A549 (cell line): Measurements from ENCODE around the gene EFHD2. TPM values are rescaled to one million over a fixed set of nuclear protein-coding genes. Genes with fewer than 3 reads are reported as not detected.

ENCODE experiments used
- ATAC-seq, 2 experiments: fragments of 200-7000 bp in 1 of 2; fragments of >200 bp in 1 of 2; cut with Nextera tagmentation in 1 of 2; cut with Tn5 transposase in 1 of 2; 3 replicates each; pipeline versions ENCODE4 v1.8.0 to v1.9.1; 2018 to 2020; ENCODE audit warnings: mild to moderate bottlenecking in 1 of 2, moderate library complexity in 1 of 2
- CTCF ChIA-PET: fragments of 300-600 bp; sonication (Branson Sonifier 250); formaldehyde crosslinking; extraction: SDS; loops from one replicate; lab custom pipeline; 2021; ENCODE audit warnings: antibody characterized with exemption, inconsistent platforms; lab: Yijun Ruan, JAX
- POLR2A ChIA-PET: fragments of 350-600 bp; formaldehyde crosslinking; extraction: SDS; loops from one replicate; lab custom pipeline; 2021; ENCODE audit warnings: antibody characterized with exemption, inconsistent platforms; lab: Yijun Ruan, JAX
- DNase-seq, 2 experiments: peaks; one replicate each; pipeline versions ENCODE4 v3.0.0 to v3.0.0-alpha.2; 2011 to 2016; ENCODE audit warnings: low read depth in 1 of 2, low spot score in 1 of 2
- FAIRE-seq: peaks from 2 replicates; lab custom pipeline; 2011; peaks lifted over from hg19 to GRCh38; lab: Jason Lieb, UNC
- H3K27ac ChIP-seq, 2 experiments: fragments of >200 bp; sonication (Bioruptor Twin); formaldehyde crosslinking; 3 replicates each; pipeline ENCODE4 v1.5.1; 2016 to 2017
- H3K4me1 ChIP-seq: fragments of >200 bp; sonication (Bioruptor Twin); formaldehyde crosslinking; 3 replicates; pipeline ENCODE4 v1.6.1; 2016
- H3K4me2 ChIP-seq: fragments of >200 bp; sonication (Bioruptor Twin); formaldehyde crosslinking; 3 replicates; pipeline ENCODE4 v1.6.1; 2016
- H3K4me3 ChIP-seq: fragments of >200 bp; sonication (Bioruptor Twin); formaldehyde crosslinking; 3 replicates; pipeline ENCODE4 v1.5.1; 2016
- H3K9me3 ChIP-seq: fragments of >200 bp; sonication (Bioruptor Twin); formaldehyde crosslinking; 3 replicates; pipeline ENCODE4 v1.6.1; 2016
- CBX2 ChIP-seq: fragments of 200-600 bp; sonication (generic); IDR thresholded peaks from 2 replicates; pipeline ENCODE4 v1.6.1; 2016; ENCODE audit warnings: low read depth, mild to moderate bottlenecking, borderline replicate concordance
- CBX8 ChIP-seq: fragments of 200-600 bp; sonication (generic); IDR thresholded peaks from 2 replicates; pipeline ENCODE4 v1.6.1; 2016
- CEBPB ChIP-seq, 2 experiments: fragments of >200 bp in 1 of 2; sonication (Bioruptor Twin) in 1 of 2; formaldehyde crosslinking in 1 of 2; IDR thresholded peaks; 2 replicates each; pipeline ENCODE4 v1.6.1; 2012 to 2016
- CTCF ChIP-seq: fragments of >200 bp; sonication (Bioruptor Twin); formaldehyde crosslinking; IDR thresholded peaks from 3 replicates; pipeline ENCODE4 v1.5.1; 2016
- E2F6 ChIP-seq: IDR thresholded peaks from 2 replicates; pipeline ENCODE4 v1.6.1; 2012; ENCODE audit warnings: low read depth, borderline replicate concordance
- FOXS1 ChIP-seq: fragments of 250-450 bp; sonication (Bioruptor Pico); IDR thresholded peaks from 2 replicates; pipeline ENCODE4 v1.5.0; 2020; ENCODE audit warnings: mild to moderate bottlenecking, moderate library complexity
- HDAC2 ChIP-seq: fragments of 200-600 bp; sonication (generic); IDR thresholded peaks from 2 replicates; pipeline ENCODE4 v1.6.1; 2016
- HEYL ChIP-seq: fragments of 250-450 bp; sonication (Bioruptor Pico); IDR thresholded peaks from 2 replicates; pipeline ENCODE4 v1.8.0; 2021; ENCODE audit warnings: mild to moderate bottlenecking, moderate library complexity
- HMGXB4 ChIP-seq: fragments of 250-450 bp; sonication (Bioruptor Pico); IDR thresholded peaks from 2 replicates; pipeline ENCODE4 v1.5.0; 2021; ENCODE audit warnings: mild to moderate bottlenecking, moderate library complexity, borderline replicate concordance
- HOXB13 ChIP-seq: fragments of 250-450 bp; sonication (Bioruptor Pico); IDR thresholded peaks from 2 replicates; pipeline ENCODE4 v1.5.0; 2020; ENCODE audit warnings: low read depth, mild to moderate bottlenecking, moderate library complexity
- HOXB5 ChIP-seq: fragments of 250-450 bp; sonication (Bioruptor Pico); IDR thresholded peaks from 2 replicates; pipeline ENCODE4 v1.5.0; 2020; ENCODE audit warnings: mild to moderate bottlenecking, moderate library complexity
- JUN ChIP-seq, 2 experiments: fragments of >200 bp; sonication (Bioruptor Twin); formaldehyde crosslinking; IDR thresholded peaks; 2 replicates in 1 of 2; 3 replicates in 1 of 2; pipeline ENCODE4 v1.6.1; 2016 to 2017
- KDM1A ChIP-seq: fragments of 200-600 bp; sonication (generic); IDR thresholded peaks from 2 replicates; pipeline ENCODE4 v1.6.1; 2016; ENCODE audit warnings: low read depth, mild to moderate bottlenecking
- KDM5A ChIP-seq: fragments of 200-600 bp; sonication (generic); IDR thresholded peaks from 2 replicates; pipeline ENCODE4 v1.6.1; 2016; ENCODE audit warnings: antibody characterized with exemption, mild to moderate bottlenecking
- RAD21 ChIP-seq, 2 experiments: fragments of >200 bp in 1 of 2; sonication (Bioruptor Twin) in 1 of 2; formaldehyde crosslinking in 1 of 2; IDR thresholded peaks in 1 of 2; conservative IDR thresholded peaks in 1 of 2; 2 replicates in 1 of 2; 3 replicates in 1 of 2; pipeline ENCODE4 v1.6.1; 2012 to 2018; ENCODE audit warnings: inconsistent platforms in 1 of 2
- RARB ChIP-seq: fragments of 250-450 bp; sonication (Bioruptor Pico); IDR thresholded peaks from 2 replicates; pipeline ENCODE4 v1.8.0; 2021; ENCODE audit warnings: mild to moderate bottlenecking, moderate library complexity
- SREBF2 ChIP-seq: fragments of 450-650 bp; IDR thresholded peaks from 2 replicates; pipeline ENCODE4 v1.6.1; 2014; ENCODE audit warnings: mild to moderate bottlenecking, moderate library complexity
- USF2 ChIP-seq: fragments of 450-650 bp; IDR thresholded peaks from 2 replicates; pipeline ENCODE4 v1.6.1; 2014; ENCODE audit warnings: antibody characterized with exemption
- ZFP36 ChIP-seq: fragments of 450-650 bp; IDR thresholded peaks from 2 replicates; pipeline ENCODE4 v1.6.1; 2014; ENCODE audit warnings: borderline replicate concordance; ENCODE audit not compliant: partially characterized antibody
- ZSCAN20 ChIP-seq: fragments of 250-450 bp; sonication (Bioruptor Pico); IDR thresholded peaks from 2 replicates; pipeline ENCODE4 v1.8.0; 2022; ENCODE audit warnings: mild to moderate bottlenecking, moderate library complexity
- WGBS: methylation state at CpG from one replicate; pipeline ENCODE4 v1.1.6; 2017; ENCODE audit errors: missing lambda C conversion rate; 5-methylcytosine and 5-hydroxymethylcytosine counted together
- polyA plus RNA-seq, 4 experiments: library from polyadenylated mRNA; depleted of rRNA in 3 of 4; stranded (reverse); fragments of >200 nt; fragmentation: RNase III in 1 of 4; extraction: RNeasy Plus Mini Kit Qiagen cat#74134 plus additional on column Dnase treatment in 1 of 4; gene quantifications; 2 replicates in 3 of 4; 3 replicates in 1 of 4; pipeline ENCODE4 v1.2.3, GENCODE V29; 2011 to 2017

Gene EFHD2
- polyA plus RNA-seq, 2 of the 4 experiments (the other 2 are of a cell fraction), result 33.1 to 96.2 TPM

- H3K4me2 ChIP-seq, result peak overlapping the region; percentile 53; the same call in 1 of the 3 replicates
- ChIA-PET POLR2A (no interaction called here), CTCF (interaction anchor here (1.0 to 5.5 kb wide), 5 partner anchors 9 to 139 kb away, joined by 3 to 32 read pairs (median 3); no protein-coding TSS in a partner anchor)
- FAIRE-seq, result no peak
- no peak for TF ChIP-seq HEYL (CRISPR knock-in tag)
- no peak for TF ChIP-seq CBX2
- TF ChIP-seq ZSCAN20, result no peak
- no peak for TF ChIP-seq USF2
- no peak for TF ChIP-seq CEBPB (IDR thresholded peaks at IDR 0.05)
- no peak for TF ChIP-seq KDM5A
- TF ChIP-seq HMGXB4 (CRISPR knock-in tag), result no peak
- no peak for TF ChIP-seq HDAC2
- TF ChIP-seq ZFP36, result no peak
- TF ChIP-seq E2F6, result no peak
- TF ChIP-seq HOXB5 (CRISPR knock-in tag), result no peak
- TF ChIP-seq RARB (CRISPR knock-in tag), result no peak
- no peak for TF ChIP-seq FOXS1 (CRISPR knock-in tag)
- DNase-seq, result no peak
- H3K4me1 ChIP-seq, result peaks cover 72% of the 10 kb centered on the region
- no peak overlapping the region for H3K4me3 ChIP-seq
- no peaks in the 10 kb centered on the region for H3K9me3 ChIP-seq
- ATAC-seq, result no peak
- H3K27ac ChIP-seq, result peak overlapping the region; percentile 97 to 98
- 87% methylated on average over 6 of the region's 8 CpGs for WGBS
These were observed 13.2 kb downstream of the EFHD2 start for GRCh38 chr1:15422871-15423270.

GRCh38 chr1:15423355-15424077 is 13.8 kb downstream of the EFHD2 start:
- ATAC-seq (no peak), DNase-seq (no peak)
- H3K4me3 ChIP-seq, result no peak overlapping the region; the same call in 2 of the 3 replicates
- no peak for TF ChIP-seq RAD21 (conservative IDR thresholded peaks at IDR 0.05 in 1 of 2, IDR thresholded peaks at IDR 0.05 in 1 of 2)
- TF ChIP-seq ZFP36, result peak; percentile 86
- no peak for TF ChIP-seq CEBPB (IDR thresholded peaks at IDR 0.05)
- TF ChIP-seq SREBF2, result no peak
- 0 out of 2 replicates have a peak, but pooled peaks have one; percentile 74 for TF ChIP-seq HDAC2
- no peak for TF ChIP-seq HOXB13 (CRISPR knock-in tag)
- peak; percentile 82 for TF ChIP-seq KDM1A
- TF ChIP-seq CBX8, result no peak
- TF ChIP-seq, all 56 proteins: peak for 3
- FAIRE-seq, result no peak
- POLR2A ChIA-PET, result no interaction called here
- Histone ChIP-seq H3K27ac (peak overlapping the region; percentile 97 to 98), H3K9me3 (no peaks in the 10 kb centered on the region), H3K4me1 (peaks cover 75% of the 10 kb centered on the region), H3K4me2 (peak overlapping the region; percentile 53)
- CTCF ChIA-PET, result interaction anchor here (1.0 to 5.5 kb wide), 4 partner anchors 8 to 140 kb away, joined by 3 to 32 read pairs (median 4); no protein-coding TSS in a partner anchor
- 65% methylated on average over 10 of the region's 11 CpGs for WGBS

- CTCF ChIA-PET, result interaction anchor here (0.6 to 1.6 kb wide), 4 partner anchors 12 to 203 kb away, joined by 3 to 6 read pairs (median 4); no protein-coding TSS in a partner anchor
- peak overlapping the region; percentile 53 for H3K4me2 ChIP-seq
- peak; percentile 17 to 32; a peak in 5 of 6 replicates for ATAC-seq
These were observed 14.5 kb downstream of the EFHD2 start for GRCh38 chr1:15424146-15424667.

More at GRCh38 chr1:15424146-15424667, 14.5 kb downstream of the EFHD2 start:
- Histone ChIP-seq H3K4me3 (no peak overlapping the region), H3K4me1 (peaks cover 75% of the 10 kb centered on the region), H3K9me3 (no peaks in the 10 kb centered on the region), H3K27ac (peak overlapping the region; percentile 97 to 98)
- no peak for FAIRE-seq
- WGBS, result 34% methylated on average over 13 of the region's 13 CpGs
- POLR2A ChIA-PET, result no interaction called here
- TF ChIP-seq HOXB5 (CRISPR knock-in tag), result no peak
- TF ChIP-seq CTCF, result no peak
- TF ChIP-seq KDM5A, result no peak
- no peak for TF ChIP-seq JUN (IDR thresholded peaks at IDR 0.05)
- DNase-seq, result peak in 1 of 2 experiments; percentile 71
